Measurements from ENCODE around the gene SSB. TPM values are rescaled to one million over a fixed set of nuclear protein-coding genes. Genes with fewer than 3 reads are reported as not detected.
"Not testable (repeated sequence)": the region's sequence is repeated elsewhere in the genome, so short reads cannot be mapped to it uniquely, and the experiment has no call there.

The SSB gene
- total RNA-seq, 1 donor from 2014 or later = 296 TPM

GRCh38 chr2:169815849-169816248 lies 17.2 kb downstream of the SSB start:
- peaks cover 35% of the 10 kb centered on the region for H3K79me2 ChIP-seq (ENCODE audit: low read depth)
- peaks cover 18% of the 10 kb centered on the region for H3K4me1 ChIP-seq
- no peak overlapping the region for H3K27ac ChIP-seq
- DNase-seq (ENCODE audit: low spot score) = no peak
- peaks cover 8% of the 10 kb centered on the region for H4K20me1 ChIP-seq (ENCODE audit: low read depth)
- Mint-ChIP-seq H3K27me3 (ENCODE audit: insufficient read depth, low read depth) (peaks cover 5% of the 10 kb centered on the region), H3K4me3 (no peak overlapping the region), H3K36me3 (peaks cover 50% of the 10 kb centered on the region), H3K27ac (no peak overlapping the region), H3K9me3 (peaks cover 14% of the 10 kb centered on the region), H3K4me1 (no peaks in the 10 kb centered on the region)
- H3K9me3 ChIP-seq (ENCODE audit: low read depth) = no peaks in the 10 kb centered on the region
- no peak for TF ChIP-seq CTCF (IDR thresholded peaks at IDR 0.05)
- no peak for TF ChIP-seq EZH2 (IDR thresholded peaks at IDR 0.05)
- no peak for TF ChIP-seq EZH2phosphoT487 (IDR thresholded peaks at IDR 0.05)
- no peak overlapping the region for H3K4me2 ChIP-seq
- H3K4me3 ChIP-seq = no peak overlapping the region
- peaks cover 42% of the 10 kb centered on the region for H3F3A ChIP-seq (ENCODE audit: low read depth)
- H3K36me3 ChIP-seq = peaks cover 50% of the 10 kb centered on the region
- no peak overlapping the region for H3K9ac ChIP-seq
- no peak overlapping the region for H2AFZ ChIP-seq (replicated peaks)
- H3K27me3 ChIP-seq = no peaks in the 10 kb centered on the region

GRCh38 chr2:169816961-169817360 lies 18.3 kb downstream of the SSB start:
- not testable (repeated sequence) for H3K27me3 Mint-ChIP-seq (ENCODE audit: insufficient read depth, low read depth); H3K4me2 ChIP-seq; H3K27me3 ChIP-seq; H3K4me1 Mint-ChIP-seq; H4K20me1 ChIP-seq (ENCODE audit: low read depth); H3K4me3 Mint-ChIP-seq; H2AFZ ChIP-seq (replicated peaks); H3K9ac ChIP-seq; H3K4me1 ChIP-seq; H3K27ac Mint-ChIP-seq; H3K4me3 ChIP-seq; H3K27ac ChIP-seq; DNase-seq (ENCODE audit: low spot score); H3K9me3 ChIP-seq (ENCODE audit: low read depth)
- Histone ChIP-seq H3K79me2 (ENCODE audit: low read depth) (peaks cover 46% of the 10 kb centered on the region), H3F3A (ENCODE audit: low read depth) (peaks cover 31% of the 10 kb centered on the region), H3K36me3 (peaks cover 39% of the 10 kb centered on the region)
- H3K36me3 Mint-ChIP-seq = peaks cover 48% of the 10 kb centered on the region
- peaks cover 14% of the 10 kb centered on the region for H3K9me3 Mint-ChIP-seq

- not testable (repeated sequence) for H3K4me1 Mint-ChIP-seq
Observed at GRCh38 chr2:169817369-169817768, 18.7 kb downstream of the SSB start.

GRCh38 chr2:169818241-169818640 lies 19.6 kb downstream of the SSB start:
- H3K36me3 ChIP-seq = peaks cover 31% of the 10 kb centered on the region
- no peak overlapping the region for H2AFZ ChIP-seq (replicated peaks)
- H3K27me3 ChIP-seq = no peaks in the 10 kb centered on the region
- no peak overlapping the region for H3K4me3 ChIP-seq
- peaks cover 21% of the 10 kb centered on the region for H3F3A ChIP-seq (ENCODE audit: low read depth)
- TF ChIP-seq CTCF (IDR thresholded peaks at IDR 0.05) = no peak
- no peak for TF ChIP-seq EZH2 (IDR thresholded peaks at IDR 0.05)
- TF ChIP-seq EZH2phosphoT487 (IDR thresholded peaks at IDR 0.05) = no peak
- peaks cover 15% of the 10 kb centered on the region for H3K4me1 Mint-ChIP-seq
- H3K4me3 Mint-ChIP-seq = no peak overlapping the region
- H3K27me3 Mint-ChIP-seq (ENCODE audit: insufficient read depth, low read depth) = peaks cover 5% of the 10 kb centered on the region
- H3K79me2 ChIP-seq (ENCODE audit: low read depth) = peaks cover 59% of the 10 kb centered on the region
- peaks cover 43% of the 10 kb centered on the region for H3K36me3 Mint-ChIP-seq
- H3K27ac ChIP-seq = no peak overlapping the region
- no peak overlapping the region for H3K9ac ChIP-seq
- H3K9me3 Mint-ChIP-seq = peaks cover 14% of the 10 kb centered on the region
- H4K20me1 ChIP-seq (ENCODE audit: low read depth) = peaks cover 8% of the 10 kb centered on the region
- H3K4me1 ChIP-seq = peaks cover 14% of the 10 kb centered on the region
- H3K4me2 ChIP-seq = no peak overlapping the region
- no peak for DNase-seq (ENCODE audit: low spot score)
- H3K9me3 ChIP-seq (ENCODE audit: low read depth) = no peaks in the 10 kb centered on the region
- no peak overlapping the region for H3K27ac Mint-ChIP-seq

More at GRCh38 chr2:169817369-169817768, 18.7 kb downstream of the SSB start:
- H3K27ac Mint-ChIP-seq; H4K20me1 ChIP-seq (ENCODE audit: low read depth); H3K9ac ChIP-seq; H3K27me3 Mint-ChIP-seq (ENCODE audit: insufficient read depth, low read depth); H2AFZ ChIP-seq (replicated peaks); H3K4me3 Mint-ChIP-seq; H3K27me3 ChIP-seq; H3K4me2 ChIP-seq; H3K4me3 ChIP-seq; DNase-seq (ENCODE audit: low spot score); H3K9me3 ChIP-seq (ENCODE audit: low read depth); H3K27ac ChIP-seq: not testable (repeated sequence)
- H3F3A ChIP-seq (ENCODE audit: low read depth) = peaks cover 27% of the 10 kb centered on the region
- H3K79me2 ChIP-seq (ENCODE audit: low read depth) = peaks cover 50% of the 10 kb centered on the region
- Mint-ChIP-seq H3K36me3 (peaks cover 46% of the 10 kb centered on the region), H3K9me3 (peaks cover 14% of the 10 kb centered on the region)
- peaks cover 14% of the 10 kb centered on the region for H3K4me1 ChIP-seq
- peaks cover 35% of the 10 kb centered on the region for H3K36me3 ChIP-seq
